Measurements from ENCODE around the gene HDDC3. TPM values are rescaled to one million over a fixed set of nuclear protein-coding genes. Genes with fewer than 3 reads are reported as not detected.

The HDDC3 gene
- total RNA-seq, 1 experiment from 2014 or later, result 13.3 TPM

DNA sequence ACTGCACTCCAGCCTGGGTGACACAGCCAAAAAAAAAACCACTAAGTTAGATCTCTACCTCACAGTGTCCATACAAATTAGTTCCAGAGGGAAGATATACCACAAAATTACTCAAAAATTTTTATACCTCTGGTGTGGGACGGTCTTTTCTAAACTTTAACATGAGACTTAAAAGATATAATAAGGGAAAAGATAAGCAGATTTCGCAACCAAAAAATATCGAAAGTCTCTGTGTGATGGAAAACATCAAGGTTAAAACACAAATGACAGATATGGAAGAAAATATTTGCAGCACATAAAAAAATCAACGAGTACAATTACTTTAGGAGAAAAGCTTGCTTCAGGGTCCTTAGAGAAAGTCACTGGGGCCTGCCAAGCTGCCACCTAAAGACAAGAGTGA, 10.5 kb downstream of the HDDC3 start:
- no peaks in the 10 kb centered on the region for H3K79me1 ChIP-seq (ENCODE audit: insufficient read depth, low read depth, low read length, poor library complexity, severe bottlenecking)
- H3K4me1 Mint-ChIP-seq, result peaks cover 7 to 14% of the 10 kb centered on the region in 2 experiments
- TF ChIP-seq, protein P1, sequence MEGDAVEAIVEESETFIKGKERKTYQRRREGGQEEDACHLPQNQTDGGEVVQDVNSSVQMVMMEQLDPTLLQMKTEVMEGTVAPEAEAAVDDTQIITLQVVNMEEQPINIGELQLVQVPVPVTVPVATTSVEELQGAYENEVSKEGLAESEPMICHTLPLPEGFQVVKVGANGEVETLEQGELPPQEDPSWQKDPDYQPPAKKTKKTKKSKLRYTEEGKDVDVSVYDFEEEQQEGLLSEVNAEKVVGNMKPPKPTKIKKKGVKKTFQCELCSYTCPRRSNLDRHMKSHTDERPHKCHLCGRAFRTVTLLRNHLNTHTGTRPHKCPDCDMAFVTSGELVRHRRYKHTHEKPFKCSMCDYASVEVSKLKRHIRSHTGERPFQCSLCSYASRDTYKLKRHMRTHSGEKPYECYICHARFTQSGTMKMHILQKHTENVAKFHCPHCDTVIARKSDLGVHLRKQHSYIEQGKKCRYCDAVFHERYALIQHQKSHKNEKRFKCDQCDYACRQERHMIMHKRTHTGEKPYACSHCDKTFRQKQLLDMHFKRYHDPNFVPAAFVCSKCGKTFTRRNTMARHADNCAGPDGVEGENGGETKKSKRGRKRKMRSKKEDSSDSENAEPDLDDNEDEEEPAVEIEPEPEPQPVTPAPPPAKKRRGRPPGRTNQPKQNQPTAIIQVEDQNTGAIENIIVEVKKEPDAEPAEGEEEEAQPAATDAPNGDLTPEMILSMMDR (conservative IDR thresholded peaks at IDR 0.05), result no peak
- no peak for DNase-seq
- H4K5ac ChIP-seq (ENCODE audit: insufficient read length, low read depth, low read length), result no peak overlapping the region
- no peak overlapping the region for H2AFZ ChIP-seq (ENCODE audit: low read length)
- H3K27ac ChIP-seq (ENCODE audit: insufficient read length, low read depth, low read length), result no peak overlapping the region
- no peak overlapping the region for H4K8ac ChIP-seq (replicated peaks; ENCODE audit: insufficient read length, low read depth, low read length)
- no peak overlapping the region for H2AK5ac ChIP-seq (ENCODE audit: insufficient read length, low read length)
- no peak overlapping the region for H3K4me3 Mint-ChIP-seq
- H3K18ac ChIP-seq (ENCODE audit: insufficient read length, low read depth, low read length), result no peak overlapping the region
- H3K27ac Mint-ChIP-seq, result no peak overlapping the region; a peak in 2 of 7 replicates
- H3T11ph ChIP-seq (ENCODE audit: low read length), result no peak overlapping the region
- no peak overlapping the region for H2BK12ac ChIP-seq (ENCODE audit: insufficient read length, low read depth, low read length)
- no peak overlapping the region for H2BK5ac ChIP-seq (ENCODE audit: insufficient read length, low read length)
- no peaks in the 10 kb centered on the region for H3K9me3 ChIP-seq (ENCODE audit: control insufficient read depth, low read depth, low read length)
- H3K4ac ChIP-seq (ENCODE audit: low read depth, low read length), result no peak overlapping the region
- H4K20me1 ChIP-seq (ENCODE audit: control insufficient read depth, insufficient read depth, insufficient read length), result no peaks in the 10 kb centered on the region
- no peak overlapping the region for H4K91ac ChIP-seq (ENCODE audit: insufficient read length, low read depth, low read length)
- H3K9ac ChIP-seq (ENCODE audit: extremely low read depth, insufficient read length, low read length), result no peak overlapping the region
- peaks cover 3 to 36% (median 11%) of the 10 kb centered on the region in 3 experiments; a peak in 6 of 7 replicates for H3K36me3 Mint-ChIP-seq (ENCODE audit: insufficient read depth in 1 of 3, low read depth in 3 of 3)
- no peaks in the 10 kb centered on the region for H3K4me1 ChIP-seq (ENCODE audit: insufficient read depth, low read length)
- H3K14ac ChIP-seq (ENCODE audit: insufficient read depth, low read length), result no peak overlapping the region
- H2BK20ac ChIP-seq (ENCODE audit: low read depth, low read length, poor library complexity, severe bottlenecking), result no peak overlapping the region
- no peak overlapping the region for H3K56ac ChIP-seq (ENCODE audit: insufficient read length, low read depth, low read length)
- H3K79me2 ChIP-seq (ENCODE audit: insufficient read depth, low read length), result no peaks in the 10 kb centered on the region
- no peaks in the 10 kb centered on the region for H3K27me3 Mint-ChIP-seq (ENCODE audit: low read depth)
- no peak overlapping the region for H2BK15ac ChIP-seq (ENCODE audit: low read depth, low read length)
- H3K23me2 ChIP-seq (ENCODE audit: insufficient read length, low read depth, low read length, poor library complexity, severe bottlenecking), result no peaks in the 10 kb centered on the region
- H3K4me2 ChIP-seq (ENCODE audit: insufficient read depth, insufficient read length, low read length), result no peak overlapping the region
- WGBS (ENCODE audit: extremely low coverage, insufficient read length, low lambda C conversion rate), result no CpG with 5 or more reads among the region's 4 CpGs
- H3K9me3 Mint-ChIP-seq, result no peaks in the 10 kb centered on the region
- no peak overlapping the region for H2BK120ac ChIP-seq (ENCODE audit: low read depth, low read length, poor library complexity, severe bottlenecking)
- H3K27me3 ChIP-seq (ENCODE audit: insufficient read depth, low read length), result no peaks in the 10 kb centered on the region
- H3K23ac ChIP-seq (ENCODE audit: insufficient read length, low read depth, low read length), result no peak overlapping the region
